ENCODE measurements around the gene ABCB8.

The ABCB8 gene

DNA sequence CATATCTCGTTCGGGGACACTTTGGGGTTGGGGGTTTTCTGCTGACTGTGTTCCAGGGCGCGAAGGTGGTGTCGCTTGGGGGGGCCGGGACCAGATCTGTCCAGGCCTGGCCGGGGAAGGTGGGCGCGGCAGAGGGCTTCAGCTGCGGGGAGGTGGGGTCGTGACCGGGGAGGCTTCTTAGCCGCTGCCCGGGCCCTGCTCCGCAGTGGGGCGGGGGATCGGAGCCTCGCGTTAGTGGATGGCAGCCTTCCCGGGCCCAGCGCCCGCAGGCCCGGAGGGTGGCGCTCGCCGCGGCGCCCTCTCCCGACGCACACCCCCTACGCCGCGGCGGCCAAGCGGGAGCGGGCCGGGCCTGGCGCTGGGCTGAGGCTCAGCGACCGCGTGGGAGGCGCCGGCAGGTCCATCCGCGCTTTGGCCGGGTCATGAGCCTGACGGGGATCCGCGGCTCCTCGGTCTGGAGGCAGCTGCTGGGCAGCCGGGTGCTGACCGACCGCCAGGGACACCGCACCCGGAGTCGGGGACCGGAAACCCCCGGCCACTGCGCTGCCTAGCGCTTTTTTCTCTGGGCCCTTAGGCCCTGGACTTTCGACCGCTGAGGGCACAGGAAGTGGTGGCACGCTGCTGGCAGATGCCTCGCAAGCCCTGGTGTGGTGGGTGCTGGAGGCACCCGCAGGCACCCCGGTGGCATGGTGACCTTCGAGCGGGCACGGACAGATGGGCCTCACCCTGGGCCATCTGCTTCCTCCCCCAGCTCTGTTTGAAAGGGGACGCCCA lies 59.2 kb downstream of the ABCB8 start (continued):
- TF ChIP-seq, protein P1, sequence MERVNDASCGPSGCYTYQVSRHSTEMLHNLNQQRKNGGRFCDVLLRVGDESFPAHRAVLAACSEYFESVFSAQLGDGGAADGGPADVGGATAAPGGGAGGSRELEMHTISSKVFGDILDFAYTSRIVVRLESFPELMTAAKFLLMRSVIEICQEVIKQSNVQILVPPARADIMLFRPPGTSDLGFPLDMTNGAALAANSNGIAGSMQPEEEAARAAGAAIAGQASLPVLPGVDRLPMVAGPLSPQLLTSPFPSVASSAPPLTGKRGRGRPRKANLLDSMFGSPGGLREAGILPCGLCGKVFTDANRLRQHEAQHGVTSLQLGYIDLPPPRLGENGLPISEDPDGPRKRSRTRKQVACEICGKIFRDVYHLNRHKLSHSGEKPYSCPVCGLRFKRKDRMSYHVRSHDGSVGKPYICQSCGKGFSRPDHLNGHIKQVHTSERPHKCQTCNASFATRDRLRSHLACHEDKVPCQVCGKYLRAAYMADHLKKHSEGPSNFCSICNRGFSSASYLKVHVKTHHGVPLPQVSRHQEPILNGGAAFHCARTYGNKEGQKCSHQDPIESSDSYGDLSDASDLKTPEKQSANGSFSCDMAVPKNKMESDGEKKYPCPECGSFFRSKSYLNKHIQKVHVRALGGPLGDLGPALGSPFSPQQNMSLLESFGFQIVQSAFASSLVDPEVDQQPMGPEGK (tag by site-specific recombination; IDR thresholded peaks at IDR 0.05) = peak; percentile 78
- TF ChIP-seq ZBTB8A (tag by site-specific recombination; IDR thresholded peaks at IDR 0.05) (no peak; the same call in none of the 2 replicates), OVOL3 (tag by site-specific recombination; IDR thresholded peaks at IDR 0.05) (no peak), ZNF48 (tag by site-specific recombination; IDR thresholded peaks at IDR 0.05) (no peak), ZNF146 (tag by site-specific recombination; IDR thresholded peaks at IDR 0.05) (no peak), ZBTB48 (tag by site-specific recombination; IDR thresholded peaks at IDR 0.05) (peak; percentile 83), ZNF610 (tag by site-specific recombination; IDR thresholded peaks at IDR 0.05; ENCODE audit: borderline replicate concordance) (no peak), ZNF112 (tag by site-specific recombination; IDR thresholded peaks at IDR 0.05) (no peak), EGR2 (tag by site-specific recombination; IDR thresholded peaks at IDR 0.05; ENCODE audit: low read depth) (peak; percentile 39; the same call in 1 of the 2 replicates), ZNF335 (tag by site-specific recombination; conservative IDR thresholded peaks at IDR 0.05) (peak; percentile 96; the same call in 1 of the 2 replicates), ZNF394 (tag by site-specific recombination; IDR thresholded peaks at IDR 0.05; ENCODE audit: borderline replicate concordance) (peak; percentile 14; the same call in 1 of the 2 replicates), GFI1B (tag by site-specific recombination; IDR thresholded peaks at IDR 0.05) (no peak), MEIS1 (CRISPR knock-in tag; IDR thresholded peaks at IDR 0.05; ENCODE audit: borderline replicate concordance) (no peak), ZNF2 (tag by site-specific recombination; IDR thresholded peaks at IDR 0.05) (peak; percentile 28; the same call in 1 of the 2 replicates), ZNF426 (tag by site-specific recombination; IDR thresholded peaks at IDR 0.05) (no peak), GLIS2 (tag by site-specific recombination; IDR thresholded peaks at IDR 0.05) (peak; percentile 89), ZNF416 (tag by site-specific recombination; IDR thresholded peaks at IDR 0.05) (no peak), ZNF16 (tag by site-specific recombination; IDR thresholded peaks at IDR 0.05; ENCODE audit: low read depth) (no peak), MZF1 (tag by site-specific recombination; IDR thresholded peaks at IDR 0.05; ENCODE audit: borderline replicate concordance) (0 out of 2 replicates have a peak, but pooled peaks have one; percentile 25)
- TF ChIP-seq, protein P2, sequence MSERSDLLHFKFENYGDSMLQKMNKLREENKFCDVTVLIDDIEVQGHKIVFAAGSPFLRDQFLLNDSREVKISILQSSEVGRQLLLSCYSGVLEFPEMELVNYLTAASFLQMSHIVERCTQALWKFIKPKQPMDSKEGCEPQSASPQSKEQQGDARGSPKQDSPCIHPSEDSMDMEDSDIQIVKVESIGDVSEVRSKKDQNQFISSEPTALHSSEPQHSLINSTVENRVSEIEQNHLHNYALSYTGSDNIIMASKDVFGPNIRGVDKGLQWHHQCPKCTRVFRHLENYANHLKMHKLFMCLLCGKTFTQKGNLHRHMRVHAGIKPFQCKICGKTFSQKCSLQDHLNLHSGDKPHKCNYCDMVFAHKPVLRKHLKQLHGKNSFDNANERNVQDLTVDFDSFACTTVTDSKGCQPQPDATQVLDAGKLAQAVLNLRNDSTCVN (tag by site-specific recombination; optimal IDR thresholded peaks at IDR 0.05) = peak; percentile 80
- TF ChIP-seq, protein P3, sequence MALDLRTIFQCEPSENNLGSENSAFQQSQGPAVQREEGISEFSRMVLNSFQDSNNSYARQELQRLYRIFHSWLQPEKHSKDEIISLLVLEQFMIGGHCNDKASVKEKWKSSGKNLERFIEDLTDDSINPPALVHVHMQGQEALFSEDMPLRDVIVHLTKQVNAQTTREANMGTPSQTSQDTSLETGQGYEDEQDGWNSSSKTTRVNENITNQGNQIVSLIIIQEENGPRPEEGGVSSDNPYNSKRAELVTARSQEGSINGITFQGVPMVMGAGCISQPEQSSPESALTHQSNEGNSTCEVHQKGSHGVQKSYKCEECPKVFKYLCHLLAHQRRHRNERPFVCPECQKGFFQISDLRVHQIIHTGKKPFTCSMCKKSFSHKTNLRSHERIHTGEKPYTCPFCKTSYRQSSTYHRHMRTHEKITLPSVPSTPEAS (tag by site-specific recombination; IDR thresholded peaks at IDR 0.05) = no peak
- TF ChIP-seq, protein P4, sequence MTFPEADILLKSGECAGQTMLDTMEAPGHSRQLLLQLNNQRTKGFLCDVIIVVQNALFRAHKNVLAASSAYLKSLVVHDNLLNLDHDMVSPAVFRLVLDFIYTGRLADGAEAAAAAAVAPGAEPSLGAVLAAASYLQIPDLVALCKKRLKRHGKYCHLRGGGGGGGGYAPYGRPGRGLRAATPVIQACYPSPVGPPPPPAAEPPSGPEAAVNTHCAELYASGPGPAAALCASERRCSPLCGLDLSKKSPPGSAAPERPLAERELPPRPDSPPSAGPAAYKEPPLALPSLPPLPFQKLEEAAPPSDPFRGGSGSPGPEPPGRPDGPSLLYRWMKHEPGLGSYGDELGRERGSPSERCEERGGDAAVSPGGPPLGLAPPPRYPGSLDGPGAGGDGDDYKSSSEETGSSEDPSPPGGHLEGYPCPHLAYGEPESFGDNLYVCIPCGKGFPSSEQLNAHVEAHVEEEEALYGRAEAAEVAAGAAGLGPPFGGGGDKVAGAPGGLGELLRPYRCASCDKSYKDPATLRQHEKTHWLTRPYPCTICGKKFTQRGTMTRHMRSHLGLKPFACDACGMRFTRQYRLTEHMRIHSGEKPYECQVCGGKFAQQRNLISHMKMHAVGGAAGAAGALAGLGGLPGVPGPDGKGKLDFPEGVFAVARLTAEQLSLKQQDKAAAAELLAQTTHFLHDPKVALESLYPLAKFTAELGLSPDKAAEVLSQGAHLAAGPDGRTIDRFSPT (tag by site-specific recombination; IDR thresholded peaks at IDR 0.05) = peak; percentile 92
- TF ChIP-seq, protein P5, sequence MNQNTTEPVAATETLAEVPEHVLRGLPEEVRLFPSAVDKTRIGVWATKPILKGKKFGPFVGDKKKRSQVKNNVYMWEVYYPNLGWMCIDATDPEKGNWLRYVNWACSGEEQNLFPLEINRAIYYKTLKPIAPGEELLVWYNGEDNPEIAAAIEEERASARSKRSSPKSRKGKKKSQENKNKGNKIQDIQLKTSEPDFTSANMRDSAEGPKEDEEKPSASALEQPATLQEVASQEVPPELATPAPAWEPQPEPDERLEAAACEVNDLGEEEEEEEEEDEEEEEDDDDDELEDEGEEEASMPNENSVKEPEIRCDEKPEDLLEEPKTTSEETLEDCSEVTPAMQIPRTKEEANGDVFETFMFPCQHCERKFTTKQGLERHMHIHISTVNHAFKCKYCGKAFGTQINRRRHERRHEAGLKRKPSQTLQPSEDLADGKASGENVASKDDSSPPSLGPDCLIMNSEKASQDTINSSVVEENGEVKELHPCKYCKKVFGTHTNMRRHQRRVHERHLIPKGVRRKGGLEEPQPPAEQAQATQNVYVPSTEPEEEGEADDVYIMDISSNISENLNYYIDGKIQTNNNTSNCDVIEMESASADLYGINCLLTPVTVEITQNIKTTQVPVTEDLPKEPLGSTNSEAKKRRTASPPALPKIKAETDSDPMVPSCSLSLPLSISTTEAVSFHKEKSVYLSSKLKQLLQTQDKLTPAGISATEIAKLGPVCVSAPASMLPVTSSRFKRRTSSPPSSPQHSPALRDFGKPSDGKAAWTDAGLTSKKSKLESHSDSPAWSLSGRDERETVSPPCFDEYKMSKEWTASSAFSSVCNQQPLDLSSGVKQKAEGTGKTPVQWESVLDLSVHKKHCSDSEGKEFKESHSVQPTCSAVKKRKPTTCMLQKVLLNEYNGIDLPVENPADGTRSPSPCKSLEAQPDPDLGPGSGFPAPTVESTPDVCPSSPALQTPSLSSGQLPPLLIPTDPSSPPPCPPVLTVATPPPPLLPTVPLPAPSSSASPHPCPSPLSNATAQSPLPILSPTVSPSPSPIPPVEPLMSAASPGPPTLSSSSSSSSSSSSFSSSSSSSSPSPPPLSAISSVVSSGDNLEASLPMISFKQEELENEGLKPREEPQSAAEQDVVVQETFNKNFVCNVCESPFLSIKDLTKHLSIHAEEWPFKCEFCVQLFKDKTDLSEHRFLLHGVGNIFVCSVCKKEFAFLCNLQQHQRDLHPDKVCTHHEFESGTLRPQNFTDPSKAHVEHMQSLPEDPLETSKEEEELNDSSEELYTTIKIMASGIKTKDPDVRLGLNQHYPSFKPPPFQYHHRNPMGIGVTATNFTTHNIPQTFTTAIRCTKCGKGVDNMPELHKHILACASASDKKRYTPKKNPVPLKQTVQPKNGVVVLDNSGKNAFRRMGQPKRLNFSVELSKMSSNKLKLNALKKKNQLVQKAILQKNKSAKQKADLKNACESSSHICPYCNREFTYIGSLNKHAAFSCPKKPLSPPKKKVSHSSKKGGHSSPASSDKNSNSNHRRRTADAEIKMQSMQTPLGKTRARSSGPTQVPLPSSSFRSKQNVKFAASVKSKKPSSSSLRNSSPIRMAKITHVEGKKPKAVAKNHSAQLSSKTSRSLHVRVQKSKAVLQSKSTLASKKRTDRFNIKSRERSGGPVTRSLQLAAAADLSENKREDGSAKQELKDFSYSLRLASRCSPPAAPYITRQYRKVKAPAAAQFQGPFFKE (tag by site-specific recombination; IDR thresholded peaks at IDR 0.05; ENCODE audit: borderline replicate concordance) = no peak
- TF ChIP-seq, protein P6, sequence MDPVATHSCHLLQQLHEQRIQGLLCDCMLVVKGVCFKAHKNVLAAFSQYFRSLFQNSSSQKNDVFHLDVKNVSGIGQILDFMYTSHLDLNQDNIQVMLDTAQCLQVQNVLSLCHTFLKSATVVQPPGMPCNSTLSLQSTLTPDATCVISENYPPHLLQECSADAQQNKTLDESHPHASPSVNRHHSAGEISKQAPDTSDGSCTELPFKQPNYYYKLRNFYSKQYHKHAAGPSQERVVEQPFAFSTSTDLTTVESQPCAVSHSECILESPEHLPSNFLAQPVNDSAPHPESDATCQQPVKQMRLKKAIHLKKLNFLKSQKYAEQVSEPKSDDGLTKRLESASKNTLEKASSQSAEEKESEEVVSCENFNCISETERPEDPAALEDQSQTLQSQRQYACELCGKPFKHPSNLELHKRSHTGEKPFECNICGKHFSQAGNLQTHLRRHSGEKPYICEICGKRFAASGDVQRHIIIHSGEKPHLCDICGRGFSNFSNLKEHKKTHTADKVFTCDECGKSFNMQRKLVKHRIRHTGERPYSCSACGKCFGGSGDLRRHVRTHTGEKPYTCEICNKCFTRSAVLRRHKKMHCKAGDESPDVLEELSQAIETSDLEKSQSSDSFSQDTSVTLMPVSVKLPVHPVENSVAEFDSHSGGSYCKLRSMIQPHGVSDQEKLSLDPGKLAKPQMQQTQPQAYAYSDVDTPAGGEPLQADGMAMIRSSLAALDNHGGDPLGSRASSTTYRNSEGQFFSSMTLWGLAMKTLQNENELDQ (tag by site-specific recombination; IDR thresholded peaks at IDR 0.05; ENCODE audit: low read depth) = no peak

Data from HEK293 (cell line).